CD14-positive monocyte (primary cell): ENCODE results near the gene DPP10. TPM values are rescaled to one million over a fixed set of nuclear protein-coding genes. Genes with fewer than 3 reads are reported as not detected.

Experiments
- DNase-seq, 3 donors: peaks; one replicate each; pipeline ENCODE4 v3.0.0-alpha.2; 2011 to 2022
- H2AFZ ChIP-seq: 2 replicates; pipeline ENCODE4 v1.6.0; 2012; ENCODE audit warnings: mild to moderate bottlenecking, low read depth, low read length, inconsistent platforms; ENCODE audit not compliant: insufficient read depth, poor library complexity, severe bottlenecking
- H3K27ac ChIP-seq, 2 donors: 1 replicate in 1 of 2; 2 replicates in 1 of 2; pipeline ENCODE4 v1.5.1; 2012 to 2013; ENCODE audit warnings: low read length in 2 of 2, control low read depth in 1 of 2, inconsistent platforms in 1 of 2, low read depth in 1 of 2, mild to moderate bottlenecking in 1 of 2
- H3K27me3 ChIP-seq, 2 donors: one replicate each; pipeline versions ENCODE4 v1.6.0 to v1.6.1; 2011 to 2013; ENCODE audit warnings: low read length in 2 of 2; ENCODE audit not compliant: control insufficient read depth in 2 of 2, insufficient read depth in 2 of 2
- H3K36me3 ChIP-seq, 2 donors: replicated peaks in 1 of 2; 1 replicate in 1 of 2; 2 replicates in 1 of 2; pipeline versions ENCODE4 v1.5.1 to v1.6.1; 2012 to 2013; ENCODE audit warnings: low read length in 2 of 2, control low read depth in 1 of 2, inconsistent platforms in 1 of 2, mild to moderate bottlenecking in 1 of 2; ENCODE audit not compliant: insufficient read depth in 2 of 2, control insufficient read depth in 1 of 2
- H3K4me1 ChIP-seq, 2 donors: 1 replicate in 1 of 2; 2 replicates in 1 of 2; pipeline versions ENCODE4 v1.5.1 to v1.6.1; 2012 to 2013; ENCODE audit warnings: low read length in 2 of 2, control low read depth in 1 of 2, inconsistent platforms in 1 of 2, mild to moderate bottlenecking in 1 of 2, moderate library complexity in 1 of 2; ENCODE audit not compliant: insufficient read depth in 2 of 2, control insufficient read depth in 1 of 2
- H3K4me2 ChIP-seq: replicated peaks from 2 replicates; pipeline ENCODE3; 2012; ENCODE audit warnings: low read length, moderate library complexity, mild to moderate bottlenecking; ENCODE audit not compliant: poor library complexity, severe bottlenecking; ENCODE audit errors: extremely low read depth
- H3K4me3 ChIP-seq, 3 experiments: fragments of 200-600 bp in 1 of 3; sonication (generic) in 1 of 3; replicated peaks in 1 of 3; 1 replicate in 2 of 3; 2 replicates in 1 of 3; pipeline ENCODE4 v1.5.1; 2011 to 2013; ENCODE audit warnings: low read length in 3 of 3, mild to moderate bottlenecking in 3 of 3, control low read depth in 2 of 3, low read depth in 2 of 3, inconsistent platforms in 1 of 3, moderate library complexity in 1 of 3
- H3K79me2 ChIP-seq: 2 replicates; pipeline ENCODE4 v1.6.0; 2012; ENCODE audit warnings: mild to moderate bottlenecking, control low read depth, inconsistent platforms, low read length, moderate library complexity; ENCODE audit not compliant: insufficient read depth
- H3K9ac ChIP-seq: 2 replicates; pipeline ENCODE4 v1.6.0; 2017; ENCODE audit warnings: low read length, mild to moderate bottlenecking; ENCODE audit not compliant: insufficient read depth, poor library complexity, severe bottlenecking
- H3K9me3 ChIP-seq, 2 donors: replicated peaks in 1 of 2; 1 replicate in 1 of 2; 2 replicates in 1 of 2; pipeline versions ENCODE4 v1.5.1 to v1.6.1; 2012 to 2013; ENCODE audit warnings: low read length in 2 of 2, control low read depth in 1 of 2; ENCODE audit not compliant: control insufficient read depth in 1 of 2, insufficient read depth in 1 of 2
- H4K20me1 ChIP-seq: 2 replicates; pipeline ENCODE4 v1.6.0; 2012; ENCODE audit warnings: mild to moderate bottlenecking, low read length, control low read depth, moderate library complexity; ENCODE audit not compliant: insufficient read depth
- H3K27ac Mint-ChIP-seq, 7 donors: one replicate each; pipeline ENCODE4 v1.8.0; 2020; ENCODE audit warnings: mild to moderate bottlenecking in 7 of 7, mixed read lengths in 7 of 7, moderate library complexity in 6 of 7, inconsistent platforms in 2 of 7
- H3K27me3 Mint-ChIP-seq, 3 donors: one replicate each; pipeline ENCODE4 v1.8.0; 2021 to 2022; ENCODE audit warnings: low read depth in 3 of 3, mild to moderate bottlenecking in 3 of 3, mixed read lengths in 3 of 3, moderate library complexity in 3 of 3, inconsistent platforms in 1 of 3
- H3K36me3 Mint-ChIP-seq, 2 donors: one replicate each; pipeline ENCODE4 v1.8.0; 2020; ENCODE audit warnings: mixed read lengths in 2 of 2, inconsistent platforms in 1 of 2, mild to moderate bottlenecking in 1 of 2
- H3K4me1 Mint-ChIP-seq: one replicate; pipeline ENCODE4 v1.8.0; 2020; ENCODE audit warnings: mild to moderate bottlenecking, mixed read lengths
- H3K4me3 Mint-ChIP-seq, 2 donors: one replicate each; pipeline ENCODE4 v1.8.0; 2020; ENCODE audit warnings: mild to moderate bottlenecking in 2 of 2, mixed read lengths in 2 of 2, moderate library complexity in 1 of 2
- H3K9me3 Mint-ChIP-seq, 7 donors: one replicate each; pipeline ENCODE4 v1.8.0; 2020 to 2022; ENCODE audit warnings: mixed read lengths in 7 of 7, mild to moderate bottlenecking in 6 of 7, moderate library complexity in 6 of 7, inconsistent platforms in 2 of 7
- WGBS: methylation state at CpG from one replicate; pipeline ENCODE4 v1.1.5; 2013; ENCODE audit warnings: missing lambda C conversion rate; ENCODE audit not compliant: insufficient coverage; 5-methylcytosine and 5-hydroxymethylcytosine counted together
- intact Hi-C, 2 donors: fragments of 100-400 bp; cut with micrococcal nuclease; formaldehyde crosslinking; loops; one replicate each; pipeline versions ENCODE4 v1.15.0 to v1.15.1; 2023
- polyA plus RNA-seq, 3 donors: library from polyadenylated mRNA; depleted of rRNA in 1 of 3; unstranded in 2 of 3; stranded (reverse) in 1 of 3; fragments of 300-500 nt in 2 of 3; fragments of >200 nt in 1 of 3; fragmentation: Illumina TruSeq in 2 of 3; gene quantifications; 1 replicate in 2 of 3; 2 replicates in 1 of 3; pipeline ENCODE4 v1.2.3, GENCODE V29; 2012 to 2021
- TF ChIP-seq, protein P1 (sequence below): fragments of 200-600 bp; IDR thresholded peaks from one replicate; pipeline ENCODE4 v1.8.0; 2022; ENCODE audit warnings: antibody characterized with exemption, mild to moderate bottlenecking

The DPP10 gene
- polyA plus RNA-seq, 3 donors = not detected

DNA sequence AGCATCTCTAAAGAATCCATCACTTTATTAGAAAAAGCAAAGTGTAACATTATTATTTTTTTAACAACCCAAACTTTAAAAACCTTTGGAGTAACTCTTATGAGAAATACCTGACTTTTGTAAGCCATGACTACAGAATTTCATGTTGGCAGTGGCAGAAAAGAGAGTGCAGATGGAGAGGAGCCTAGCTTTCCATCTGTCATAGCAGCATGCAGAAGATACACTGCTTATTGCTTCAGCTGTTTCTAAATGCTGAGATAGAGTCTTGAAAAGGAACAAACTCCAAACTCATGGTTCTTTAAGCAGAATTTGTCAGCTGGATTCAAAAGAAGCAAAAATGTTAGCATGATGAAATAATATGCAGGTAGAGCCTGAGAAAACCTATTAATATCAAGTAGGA lies 1130.3 kb downstream of the DPP10 start:
- Mint-ChIP-seq H3K4me1 (no peaks in the 10 kb centered on the region), H3K4me3 (no peak overlapping the region), H3K27ac (no peak overlapping the region), H3K27me3 (peaks cover 0 to 3% (median 1%) of the 10 kb centered on the region in 3 donors), H3K9me3 (peaks cover 0 to 11% (median 4%) of the 10 kb centered on the region in 7 donors), H3K36me3 (no peaks in the 10 kb centered on the region)
- Histone ChIP-seq H3K4me1 (no peaks in the 10 kb centered on the region), H3K79me2 (no peaks in the 10 kb centered on the region), H3K36me3 (no peaks in the 10 kb centered on the region), H3K4me2 (no peak overlapping the region), H4K20me1 (no peaks in the 10 kb centered on the region), H3K4me3 (no peak overlapping the region), H3K27me3 (no peaks in the 10 kb centered on the region), H3K9me3 (peaks cover 0 to 8% of the 10 kb centered on the region in 2 donors), H2AFZ (no peak overlapping the region), H3K9ac (no peak overlapping the region), H3K27ac (no peak overlapping the region)
- intact Hi-C loops = no loop called here
- TF ChIP-seq, protein P1, sequence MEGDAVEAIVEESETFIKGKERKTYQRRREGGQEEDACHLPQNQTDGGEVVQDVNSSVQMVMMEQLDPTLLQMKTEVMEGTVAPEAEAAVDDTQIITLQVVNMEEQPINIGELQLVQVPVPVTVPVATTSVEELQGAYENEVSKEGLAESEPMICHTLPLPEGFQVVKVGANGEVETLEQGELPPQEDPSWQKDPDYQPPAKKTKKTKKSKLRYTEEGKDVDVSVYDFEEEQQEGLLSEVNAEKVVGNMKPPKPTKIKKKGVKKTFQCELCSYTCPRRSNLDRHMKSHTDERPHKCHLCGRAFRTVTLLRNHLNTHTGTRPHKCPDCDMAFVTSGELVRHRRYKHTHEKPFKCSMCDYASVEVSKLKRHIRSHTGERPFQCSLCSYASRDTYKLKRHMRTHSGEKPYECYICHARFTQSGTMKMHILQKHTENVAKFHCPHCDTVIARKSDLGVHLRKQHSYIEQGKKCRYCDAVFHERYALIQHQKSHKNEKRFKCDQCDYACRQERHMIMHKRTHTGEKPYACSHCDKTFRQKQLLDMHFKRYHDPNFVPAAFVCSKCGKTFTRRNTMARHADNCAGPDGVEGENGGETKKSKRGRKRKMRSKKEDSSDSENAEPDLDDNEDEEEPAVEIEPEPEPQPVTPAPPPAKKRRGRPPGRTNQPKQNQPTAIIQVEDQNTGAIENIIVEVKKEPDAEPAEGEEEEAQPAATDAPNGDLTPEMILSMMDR = no peak
- DNase-seq = no peak

DNA sequence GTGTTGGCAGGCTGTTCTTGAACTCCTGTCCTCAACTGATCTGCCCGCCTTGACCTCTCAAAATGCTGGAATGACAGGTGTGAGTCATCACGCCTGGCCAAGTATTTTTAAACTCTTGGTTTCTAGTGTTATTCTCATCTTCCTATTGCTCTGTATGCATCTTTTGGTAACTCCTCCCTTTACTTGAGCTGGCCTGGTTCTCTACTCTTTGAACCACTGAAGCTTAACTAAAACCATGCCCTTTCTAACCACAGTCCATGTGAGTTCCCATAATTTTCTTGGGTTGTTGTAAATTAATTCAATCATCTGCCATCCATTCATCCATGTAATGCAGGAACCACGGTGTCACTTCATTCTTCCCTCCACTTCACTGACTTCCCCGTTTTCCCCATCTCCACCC lies 1131.3 kb downstream of the DPP10 start:
- Histone ChIP-seq H3K27ac (no peak overlapping the region), H4K20me1 (no peaks in the 10 kb centered on the region), H3K4me3 (no peak overlapping the region), H3K36me3 (no peaks in the 10 kb centered on the region), H3K9ac (no peak overlapping the region), H2AFZ (no peak overlapping the region), H3K27me3 (no peaks in the 10 kb centered on the region), H3K4me2 (no peak overlapping the region), H3K4me1 (no peaks in the 10 kb centered on the region), H3K9me3 (peaks cover 0 to 2% of the 10 kb centered on the region in 2 donors), H3K79me2 (no peaks in the 10 kb centered on the region)
- WGBS = 69% methylated on average over 3 of the region's 4 CpGs
- no peaks in the 10 kb centered on the region for H3K36me3 Mint-ChIP-seq
- no peak overlapping the region for H3K4me3 Mint-ChIP-seq
- DNase-seq = no peak
- peaks cover 0 to 3% (median 1%) of the 10 kb centered on the region in 3 donors for H3K27me3 Mint-ChIP-seq
- TF ChIP-seq, protein P1 = no peak
- no peak overlapping the region for H3K27ac Mint-ChIP-seq
- H3K4me1 Mint-ChIP-seq = no peaks in the 10 kb centered on the region
- H3K9me3 Mint-ChIP-seq = peaks cover 0 to 11% (median 4%) of the 10 kb centered on the region in 7 donors
- intact Hi-C loops = no loop called here
